HUDEP-2 (cell line): Measurements from ENCODE around the gene ZNF256.
A peak's percentile ranks its signal among the peaks of the same experiment; 100 is the strongest.

Experiments
- DNase-seq, 76 experiments: peaks; one replicate each; lab custom pipeline; 2025; ENCODE audit not compliant: unreplicated experiment in 76 of 76; lab: John Stamatoyannopoulos, UW

Gene ZNF256

DNA sequence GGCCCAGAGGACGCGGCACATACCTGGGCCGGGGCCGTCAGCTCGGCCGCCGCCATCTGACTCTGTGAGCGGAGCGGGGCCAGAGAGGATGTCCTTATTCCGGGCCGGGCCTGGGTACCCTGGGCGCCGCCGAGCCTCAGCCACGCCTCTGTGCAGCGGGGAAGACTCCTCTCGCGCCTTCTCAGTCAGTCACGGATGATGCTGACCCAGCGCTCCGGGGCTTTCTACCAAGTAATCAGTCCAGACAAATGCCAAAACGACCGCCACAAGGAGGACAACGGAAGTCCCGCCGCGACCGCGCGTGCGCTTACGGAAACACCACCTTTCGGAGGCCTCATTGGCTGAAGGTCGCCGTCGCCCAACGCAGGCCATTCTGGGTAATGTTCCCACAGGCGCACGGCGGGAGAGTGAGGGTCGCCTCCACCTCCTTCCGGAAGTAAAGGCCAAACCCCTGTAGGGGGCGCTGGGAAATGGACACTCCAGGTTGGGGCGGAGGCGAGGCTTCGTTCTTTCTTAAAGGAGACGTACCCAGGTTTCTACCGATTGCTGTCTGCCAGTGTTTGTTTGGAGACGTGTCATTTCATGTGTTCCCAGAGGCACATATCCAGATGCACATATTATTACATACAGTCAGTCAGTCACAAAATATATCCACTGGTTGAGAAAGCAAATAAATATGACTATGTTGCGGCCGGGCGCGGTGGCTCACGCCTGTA is at the start of gene ZNF256:
TSS of gene ZNF256 (minus strand) at position 288 of the 716 bp plus-strand sequence. CDS start at position 56, 232 bp downstream.
- DNase-seq: peak in 57 of 76 experiments; percentile 4 to 91 (median 60)

DNA sequence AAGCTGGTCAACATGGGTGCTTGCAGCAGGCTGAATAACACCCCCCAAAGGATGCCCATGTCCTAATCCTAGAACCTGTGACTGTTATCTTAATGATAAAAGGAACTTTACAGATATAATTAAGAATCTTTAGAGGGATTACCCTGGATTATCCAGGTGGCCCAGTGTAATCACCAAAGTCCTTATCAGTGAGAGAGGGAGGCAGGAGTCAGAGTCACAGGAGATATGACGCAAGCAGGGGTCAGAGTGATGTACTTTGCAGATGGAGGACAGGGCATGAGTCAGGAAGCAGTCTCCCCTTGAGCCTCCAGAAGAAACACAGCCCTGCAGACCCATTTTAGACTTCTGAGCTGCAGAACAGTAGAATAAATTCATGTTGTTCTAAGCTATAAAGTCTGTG is 45.3 kb upstream of the ZNF256 start:
- DNase-seq: no peak

DNA sequence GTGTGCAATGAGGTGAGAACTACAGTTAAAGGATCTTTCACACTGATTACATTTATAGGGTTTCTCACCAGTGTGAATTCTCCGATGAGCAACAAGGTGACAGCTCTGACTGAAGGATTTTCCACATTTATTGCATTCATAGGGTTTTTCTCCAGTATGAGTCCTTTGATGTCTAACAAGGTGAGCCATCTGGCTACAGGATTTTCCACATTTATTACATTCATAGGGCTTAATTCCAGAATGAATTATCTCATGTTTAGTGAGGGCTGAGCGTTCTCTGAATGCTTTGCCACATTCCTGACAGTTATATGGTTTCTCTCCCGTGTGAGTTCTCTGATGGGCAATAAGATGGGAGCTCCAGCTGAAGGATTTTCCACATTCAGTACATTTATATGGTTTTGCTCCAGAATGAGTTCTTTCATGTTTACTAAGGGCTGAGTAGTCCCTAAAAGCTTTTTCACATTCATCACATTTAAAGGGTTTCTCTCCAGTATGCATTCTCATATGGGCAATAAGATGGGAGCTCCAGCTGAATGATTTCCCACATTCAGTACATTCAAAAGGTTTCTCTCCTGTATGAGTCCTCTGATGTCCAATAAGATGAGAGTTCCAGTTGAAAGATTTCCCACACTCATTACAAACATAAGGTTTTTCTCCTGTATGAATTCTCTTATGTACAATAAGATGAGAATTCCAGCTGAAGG is 31.2 kb upstream of the ZNF256 start:
- no peak for DNase-seq

DNA sequence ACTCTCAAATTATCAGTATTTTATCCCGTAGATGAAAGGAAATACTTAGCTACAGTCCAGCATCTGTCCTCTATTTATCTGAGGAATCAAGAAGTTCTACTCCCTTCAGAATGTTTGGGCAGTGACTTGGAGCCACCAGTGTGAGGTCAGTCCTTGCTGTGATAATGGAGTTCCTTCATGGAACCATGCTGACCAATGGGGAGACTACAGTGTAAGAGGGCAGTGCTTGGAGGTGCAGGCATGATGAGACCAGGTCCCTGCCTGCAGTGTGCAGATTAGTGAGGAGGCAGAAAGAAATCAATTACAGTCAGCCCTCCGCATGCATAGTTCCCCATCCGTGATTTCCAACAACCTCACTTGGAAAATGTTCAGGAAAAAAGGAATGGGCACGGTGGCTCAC is 26.9 kb upstream of the ZNF256 start, which contains the start of gene C19orf18:
TSS of gene C19orf18 (minus strand) at position 101 of the 400 bp plus-strand sequence. CDS start 102 bp downstream, outside the sequence.
- no peak for DNase-seq

DNA sequence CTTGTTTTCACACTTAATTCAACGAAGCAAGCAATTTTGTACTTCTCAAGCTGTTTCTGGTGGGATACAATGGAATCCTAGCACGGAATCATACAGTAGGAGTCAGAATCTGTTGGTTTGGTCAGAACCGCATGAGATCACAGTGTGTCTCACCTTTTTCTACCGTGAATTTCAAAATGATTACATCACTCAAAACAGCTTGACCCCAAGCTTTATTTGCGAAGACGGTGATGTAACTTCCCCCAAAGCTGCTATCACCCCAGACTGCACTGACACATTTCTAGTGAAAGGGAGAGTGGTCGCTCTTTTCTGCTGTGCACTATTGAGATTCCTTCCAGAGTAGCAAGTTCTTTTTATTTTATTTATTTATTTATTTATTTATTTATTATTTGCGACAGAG is 17.3 kb upstream of the ZNF256 start:
- no peak for DNase-seq

DNA sequence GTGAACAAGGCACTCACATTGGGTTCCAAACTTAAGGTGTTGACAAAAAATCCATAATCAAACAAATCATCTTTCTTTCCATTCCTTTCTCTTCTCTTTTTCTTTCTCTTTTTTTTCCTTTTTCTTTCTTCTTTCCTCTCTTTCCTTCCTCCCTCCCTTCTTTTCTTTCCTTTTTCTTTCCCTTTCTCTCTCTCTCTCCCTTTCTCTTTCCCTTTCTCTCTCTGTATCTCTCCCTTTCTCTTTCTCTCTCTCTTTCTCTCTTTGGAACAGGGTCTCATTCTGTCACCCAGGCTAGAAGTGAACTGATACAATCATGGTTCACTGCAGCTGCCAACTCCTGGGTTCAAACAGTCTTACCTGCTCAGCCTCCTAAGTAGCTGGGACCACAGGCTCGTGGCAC is 14.3 kb upstream of the ZNF256 start:
- no peak for DNase-seq

DNA sequence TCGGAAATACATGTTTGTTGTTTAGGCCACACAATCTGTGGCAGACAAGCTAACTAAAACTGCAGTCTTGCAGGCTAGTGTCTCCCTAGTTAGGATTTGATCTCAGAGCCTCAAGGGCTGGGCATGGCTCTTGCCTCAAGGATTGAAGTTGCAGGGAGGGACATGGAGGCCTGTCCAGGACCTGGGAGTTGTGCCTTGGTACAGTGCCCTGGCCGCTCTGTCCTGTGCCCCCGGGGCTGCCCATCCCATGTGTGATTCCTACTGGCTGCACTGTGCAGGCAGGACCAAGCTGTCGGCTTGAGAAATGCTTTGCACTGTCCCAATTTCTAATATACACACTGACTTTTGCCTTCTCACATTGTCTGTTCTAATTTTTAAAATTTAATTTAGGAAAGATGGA is 7.5 kb upstream of the ZNF256 start:
- no peak for DNase-seq

DNA sequence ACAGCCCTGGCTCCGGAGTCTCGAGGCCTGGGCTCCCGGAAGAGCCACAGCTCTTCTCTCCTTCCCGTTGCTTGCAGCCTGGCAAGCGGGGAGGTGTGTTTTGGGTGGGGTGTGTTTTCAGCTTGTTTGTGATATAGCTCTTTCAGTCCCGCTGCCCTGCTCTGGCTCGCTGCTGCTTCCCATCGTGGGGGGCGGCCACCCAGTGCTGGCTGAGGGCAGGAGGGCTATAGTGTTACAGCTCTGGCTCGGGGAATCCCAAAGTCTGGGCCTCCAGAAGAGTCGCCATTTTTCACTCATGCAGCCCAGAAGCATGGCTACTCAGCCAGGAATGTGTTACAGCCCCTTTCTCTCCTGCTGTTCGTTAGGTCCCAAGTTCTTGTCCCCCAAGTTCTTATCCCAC is 2.2 kb upstream of the ZNF256 start:
- no peak for DNase-seq

DNA sequence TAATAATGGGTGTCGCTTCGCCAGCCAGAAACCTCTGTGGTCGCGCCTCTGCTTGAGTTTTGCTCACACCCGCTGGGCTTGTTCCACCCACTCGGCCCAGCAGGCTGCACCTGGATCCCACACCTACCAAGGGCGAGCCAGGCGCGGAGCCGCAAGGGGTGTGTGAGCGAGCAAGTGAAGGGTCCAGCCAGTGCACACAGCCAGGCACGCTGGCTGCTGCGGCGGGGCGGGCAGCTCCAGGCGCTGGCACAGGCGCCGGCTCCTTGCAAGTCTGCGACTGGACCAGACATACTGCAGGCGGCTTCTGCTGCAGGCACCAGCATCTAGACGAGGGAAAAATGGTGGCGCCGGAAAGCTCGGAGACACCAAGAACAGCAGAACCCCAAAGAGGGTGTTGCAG is 1.8 kb upstream of the ZNF256 start:
- DNase-seq: no peak

DNA sequence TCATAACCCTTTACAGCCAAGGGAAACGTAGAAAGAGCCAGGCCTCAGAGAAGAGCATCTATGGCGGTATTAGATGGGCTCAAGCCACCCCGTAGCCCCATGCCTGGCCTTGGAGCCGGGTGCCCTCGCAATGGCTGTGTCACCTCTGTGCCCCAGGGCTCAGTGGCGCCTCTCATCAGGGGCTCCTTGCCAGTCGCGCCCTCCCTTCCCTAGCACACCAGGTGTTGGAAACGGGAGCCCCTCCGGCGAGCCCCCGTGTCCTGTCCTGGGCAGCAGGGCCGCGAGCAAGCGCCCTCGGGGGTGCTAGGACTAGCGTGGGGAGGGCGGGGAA is 453 bp downstream of the ZNF256 start:
- DNase-seq: peak in 1 of 76 experiments; percentile 17

DNA sequence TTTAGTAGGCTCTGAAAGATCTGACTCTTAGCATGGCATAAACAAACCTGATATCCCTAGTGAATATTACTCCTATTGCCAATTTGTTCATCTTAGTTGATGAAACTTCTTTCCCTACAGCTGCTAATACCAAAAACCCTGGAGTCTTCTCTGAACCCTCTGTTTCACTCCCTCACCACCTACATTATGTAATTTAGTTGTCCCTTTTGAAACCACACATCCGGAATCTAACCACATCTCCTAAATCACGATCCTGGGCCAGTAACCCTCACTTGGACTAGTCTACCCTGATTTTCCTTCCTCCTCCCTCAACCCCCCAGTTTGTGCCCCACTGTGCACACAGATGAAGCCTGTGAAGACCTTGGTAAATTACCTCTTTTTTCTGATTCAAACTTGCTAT is 1.2 kb downstream of the ZNF256 start:
- no peak for DNase-seq

DNA sequence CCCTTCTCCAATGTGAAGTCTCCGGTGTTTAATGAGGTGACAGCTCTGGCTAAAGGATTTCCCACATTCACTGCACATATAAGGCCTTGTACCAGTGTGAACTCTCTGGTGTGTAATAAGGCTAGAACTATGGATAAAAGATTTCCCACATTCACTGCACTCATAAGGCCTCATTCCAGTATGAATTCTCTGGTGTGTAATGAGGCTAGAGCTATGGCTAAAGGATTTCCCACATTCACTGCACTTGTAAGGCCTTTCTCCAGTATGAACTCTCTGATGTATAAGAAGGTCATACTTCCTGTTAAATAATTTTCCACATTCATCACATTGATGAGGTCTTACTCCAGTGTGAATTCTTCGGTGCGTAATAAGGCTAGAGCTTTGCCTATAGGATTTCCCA is 5.9 kb downstream of the ZNF256 start:
- no peak for DNase-seq

DNA sequence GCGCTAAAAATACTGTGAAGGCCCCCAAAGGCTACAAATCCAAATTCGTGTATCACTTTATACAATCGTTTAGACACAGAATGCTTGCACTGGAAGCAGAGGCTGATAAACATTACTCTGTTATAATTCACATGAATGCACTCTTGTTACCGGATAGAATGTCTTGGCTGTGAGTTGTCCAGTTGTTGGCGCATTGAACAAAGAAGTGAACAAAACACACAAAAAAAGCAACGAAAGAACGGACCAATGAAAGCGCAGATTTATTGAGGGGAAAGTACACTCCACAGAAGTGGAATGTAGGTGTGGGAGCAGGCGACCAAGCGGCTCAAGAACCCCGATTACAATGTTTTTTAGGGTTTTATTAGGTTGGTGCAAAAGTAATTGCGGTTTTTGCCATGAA is 11.8 kb downstream of the ZNF256 start:
- no peak for DNase-seq

DNA sequence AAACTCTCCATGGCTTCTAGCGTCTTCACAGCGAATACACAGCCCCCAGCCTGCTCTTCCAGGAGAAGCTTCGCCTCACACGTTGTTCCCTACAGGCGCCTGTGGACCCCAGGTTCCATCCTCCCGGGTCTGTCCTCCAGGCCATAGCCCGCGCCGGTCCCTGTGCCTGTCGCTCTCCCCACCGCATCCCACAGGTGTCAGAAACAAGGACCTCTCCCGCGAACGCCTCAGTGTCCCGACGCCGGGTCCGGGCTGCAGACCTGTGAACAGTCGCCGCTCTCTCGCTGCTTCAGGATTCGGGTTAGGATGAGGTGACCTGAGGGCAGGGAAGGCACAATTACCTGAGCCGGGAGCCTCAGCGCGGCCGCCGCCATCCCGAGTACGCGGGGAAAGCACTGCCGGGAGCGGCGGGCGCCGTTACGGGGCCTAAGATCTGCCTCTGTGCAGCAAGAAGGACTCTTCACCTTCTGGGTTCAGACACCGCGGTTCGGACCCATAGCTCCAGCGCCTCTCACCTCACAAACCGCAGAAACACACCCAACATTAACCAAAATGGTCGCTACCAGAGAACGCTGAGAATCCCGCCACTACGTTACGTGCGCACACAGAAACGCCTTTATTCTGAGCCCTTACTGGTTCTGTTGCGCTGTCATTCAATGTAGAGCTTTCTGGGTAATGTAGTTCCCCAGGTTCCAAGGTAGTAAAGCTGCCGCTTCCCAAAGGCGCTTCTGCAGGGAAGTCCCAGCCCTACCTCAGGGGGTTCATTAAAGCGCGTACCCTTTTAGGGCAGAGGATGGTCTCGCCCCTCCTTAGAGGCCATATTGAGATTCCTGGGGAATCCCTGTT is 12.5 kb downstream of the ZNF256 start, which contains the start of gene ZNF418:
TSS of gene ZNF418 (minus strand) at position 583 of the 846 bp plus-strand sequence. CDS start 1,580 bp downstream, outside the sequence.
- no peak for DNase-seq

DNA sequence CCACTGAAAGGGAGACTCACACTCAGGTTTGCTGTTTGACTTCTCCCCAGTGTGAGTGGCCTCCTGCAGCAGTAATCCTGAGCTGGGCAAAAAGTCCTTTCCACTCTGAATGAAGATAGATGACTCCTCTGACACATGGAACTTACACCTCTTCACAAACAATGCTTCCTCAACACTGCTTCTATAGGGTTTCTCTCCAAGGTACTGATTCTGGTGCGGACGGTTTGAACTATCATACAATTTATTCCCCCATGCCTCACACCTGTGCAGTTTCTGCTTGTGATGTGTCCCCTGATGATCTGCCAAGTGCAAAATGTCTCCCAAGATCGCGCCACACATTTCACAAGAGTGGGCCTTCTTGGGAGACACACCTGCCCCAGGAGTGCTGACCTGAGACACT is 19.9 kb downstream of the ZNF256 start:
- no peak for DNase-seq

DNA sequence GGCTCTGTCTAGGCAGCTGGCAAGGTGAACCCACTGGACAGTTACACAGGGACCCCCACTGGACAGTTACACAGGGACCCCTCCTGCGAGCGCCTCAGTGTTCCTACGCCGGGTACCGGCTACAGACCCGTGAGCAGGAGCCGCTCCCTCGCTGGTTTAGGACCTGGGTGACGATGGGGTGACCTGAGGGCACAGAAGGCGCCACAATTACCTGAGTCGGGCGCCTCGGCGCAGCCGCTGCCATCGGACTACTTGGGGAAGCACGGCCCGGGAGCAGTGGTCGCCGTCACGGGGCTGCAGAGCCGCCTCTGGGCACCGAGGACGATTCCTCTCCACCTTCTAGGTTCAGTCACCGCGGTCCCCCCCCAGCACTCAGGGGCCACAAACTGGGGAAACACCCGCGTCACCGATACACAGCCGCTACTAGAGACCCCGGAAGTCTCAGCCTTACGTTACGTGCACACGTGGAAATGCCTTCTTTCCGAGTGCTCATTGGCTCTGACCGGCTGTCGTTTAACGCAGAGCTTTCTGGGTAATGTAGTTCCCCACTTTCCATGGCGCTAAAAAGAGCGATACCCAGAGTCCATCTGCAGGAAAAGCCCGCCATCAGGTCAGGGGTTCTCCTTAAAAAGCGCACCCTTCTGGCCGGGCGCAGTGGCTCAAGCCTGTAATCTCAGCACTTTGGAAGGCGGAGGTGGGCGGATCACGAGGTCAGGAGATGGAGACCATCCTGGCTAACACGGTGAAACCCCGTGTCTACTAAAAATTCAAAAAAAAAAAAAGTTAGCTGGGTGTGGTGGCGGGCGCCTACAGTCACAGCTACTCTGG is 31.1 kb downstream of the ZNF256 start, which contains the start of gene ZNF417:
TSS of gene ZNF417 (minus strand) at position 425 of the 828 bp plus-strand sequence. CDS start at position 244, 181 bp downstream.
- DNase-seq: peak in 74 of 76 experiments; percentile 29 to 93 (median 81)

DNA sequence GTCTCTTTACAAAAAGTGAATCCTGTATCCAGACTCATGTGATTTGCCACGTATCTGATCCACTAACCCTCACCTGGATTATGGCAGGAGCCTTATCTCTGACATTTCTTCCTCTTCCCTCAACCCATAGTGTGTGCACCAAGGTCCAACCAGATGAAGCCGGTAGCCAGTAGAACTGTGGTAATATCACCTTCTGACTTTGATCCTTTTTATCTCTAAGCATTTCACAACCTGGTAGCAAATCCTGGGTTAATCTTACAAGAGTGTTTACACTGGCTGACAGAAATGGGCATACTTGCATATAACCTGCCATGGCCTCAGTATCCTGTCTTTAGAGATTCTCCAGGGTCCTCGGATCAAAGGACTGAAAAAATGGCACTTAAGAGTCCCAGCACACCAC is 33.0 kb downstream of the ZNF256 start:
- no peak for DNase-seq

DNA sequence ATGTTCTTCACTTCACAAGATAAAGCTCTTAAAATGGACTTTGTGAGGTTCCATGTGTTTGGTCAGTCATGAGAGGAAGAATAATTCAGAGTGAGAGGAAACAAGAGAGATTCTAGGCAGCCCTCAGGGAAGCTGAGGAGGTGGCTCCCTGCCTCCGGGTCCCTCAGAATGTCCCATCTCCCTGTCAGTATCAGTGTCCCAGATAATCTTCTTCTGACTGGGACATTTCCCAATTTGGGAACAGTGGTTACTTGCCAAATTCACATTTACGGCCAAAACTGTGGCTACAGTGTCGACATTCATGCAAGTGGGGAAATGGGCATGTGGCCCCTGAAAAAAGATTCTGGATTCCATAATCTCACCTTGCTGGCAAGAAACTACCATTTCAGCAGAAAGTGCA is 40.1 kb downstream of the ZNF256 start:
- DNase-seq: no peak

DNA sequence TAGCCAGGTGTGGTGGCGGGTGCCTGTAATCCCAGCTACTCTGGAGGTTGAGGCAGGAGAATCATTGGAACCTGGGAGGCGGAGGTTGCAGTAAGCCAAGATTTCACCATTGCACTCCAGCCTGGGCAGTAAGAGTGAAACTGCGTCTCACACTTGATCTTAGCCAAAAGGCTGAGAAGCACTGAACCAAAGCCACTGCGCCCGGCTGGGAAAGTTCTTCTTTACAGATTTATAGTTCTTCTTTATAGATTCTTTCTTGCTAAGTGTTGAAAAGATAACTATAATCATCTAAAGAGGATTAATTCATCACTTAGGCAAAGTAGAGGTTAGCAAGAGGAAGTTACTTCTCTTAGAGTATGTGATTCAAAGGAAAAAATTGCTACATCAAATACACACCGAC is 42.2 kb downstream of the ZNF256 start:
- no peak for DNase-seq

DNA sequence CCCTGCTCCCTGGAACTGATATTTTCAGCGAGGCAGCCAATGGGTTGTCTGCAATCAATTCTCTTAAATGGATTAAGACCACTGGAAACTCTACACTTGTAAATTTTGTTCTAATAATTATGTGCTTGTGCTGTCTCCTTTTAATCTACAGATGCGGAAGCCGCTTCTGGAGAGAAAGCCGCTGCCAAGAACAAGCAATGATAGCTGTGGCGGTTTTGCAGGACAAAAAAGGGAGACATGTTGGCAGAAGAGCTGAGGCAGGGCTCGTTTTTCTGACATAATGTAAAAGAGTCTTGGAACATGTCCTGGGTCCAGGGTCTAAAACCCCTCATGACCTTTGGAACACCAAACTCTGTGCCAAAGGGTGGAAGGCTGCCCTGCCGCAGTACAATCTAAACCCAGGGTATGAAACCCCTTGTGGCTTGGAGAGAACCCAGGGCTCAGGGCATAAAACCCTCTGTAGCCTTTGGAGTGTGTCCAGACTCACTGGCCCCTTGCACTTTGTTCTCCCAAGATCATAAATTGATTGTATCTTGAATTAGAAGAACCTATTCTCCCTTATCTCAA is 43.8 kb downstream of the ZNF256 start:
- no peak for DNase-seq
